GM12875 (cell line): Measurements from ENCODE around the gene FAM13C.

Source experiments
- H3K4me3 ChIP-seq: one replicate; pipeline ENCODE4 v1.5.1; 2011; ENCODE audit warnings: low read depth, low read length, control low read depth
- TF ChIP-seq, protein P1 (sequence below): IDR thresholded peaks from 2 replicates; pipeline ENCODE4 v1.5.1; 2011; ENCODE audit warnings: low read depth, mild to moderate bottlenecking, control low read depth, inconsistent platforms, low read length, moderate library complexity, borderline replicate concordance; ENCODE audit not compliant: insufficient read depth

FAM13C gene

DNA sequence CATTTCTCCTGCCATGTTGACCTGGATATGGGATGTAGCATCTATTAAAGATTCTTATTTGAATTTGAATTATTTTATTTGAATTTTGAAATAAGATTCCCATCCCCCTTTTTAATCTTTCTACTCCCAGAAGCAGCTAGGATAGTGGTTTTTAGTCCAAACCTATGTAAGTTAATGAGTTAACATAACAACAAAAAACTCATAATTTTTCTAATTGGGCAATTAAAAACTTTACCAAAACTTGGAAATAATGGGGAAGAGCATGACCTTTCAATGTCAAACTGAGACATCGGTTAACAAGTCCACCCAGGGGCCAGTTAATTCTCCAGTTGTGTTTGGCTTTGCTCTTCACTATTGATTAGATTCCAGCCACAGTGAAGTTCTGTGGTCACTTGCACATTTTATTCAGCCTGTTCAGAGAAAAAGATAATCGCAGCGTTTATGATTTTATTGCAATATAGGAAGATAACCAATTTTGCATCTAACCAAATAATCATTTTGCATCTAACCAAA lies 1.2 kb upstream of the FAM13C start:
- TF ChIP-seq, protein P1, sequence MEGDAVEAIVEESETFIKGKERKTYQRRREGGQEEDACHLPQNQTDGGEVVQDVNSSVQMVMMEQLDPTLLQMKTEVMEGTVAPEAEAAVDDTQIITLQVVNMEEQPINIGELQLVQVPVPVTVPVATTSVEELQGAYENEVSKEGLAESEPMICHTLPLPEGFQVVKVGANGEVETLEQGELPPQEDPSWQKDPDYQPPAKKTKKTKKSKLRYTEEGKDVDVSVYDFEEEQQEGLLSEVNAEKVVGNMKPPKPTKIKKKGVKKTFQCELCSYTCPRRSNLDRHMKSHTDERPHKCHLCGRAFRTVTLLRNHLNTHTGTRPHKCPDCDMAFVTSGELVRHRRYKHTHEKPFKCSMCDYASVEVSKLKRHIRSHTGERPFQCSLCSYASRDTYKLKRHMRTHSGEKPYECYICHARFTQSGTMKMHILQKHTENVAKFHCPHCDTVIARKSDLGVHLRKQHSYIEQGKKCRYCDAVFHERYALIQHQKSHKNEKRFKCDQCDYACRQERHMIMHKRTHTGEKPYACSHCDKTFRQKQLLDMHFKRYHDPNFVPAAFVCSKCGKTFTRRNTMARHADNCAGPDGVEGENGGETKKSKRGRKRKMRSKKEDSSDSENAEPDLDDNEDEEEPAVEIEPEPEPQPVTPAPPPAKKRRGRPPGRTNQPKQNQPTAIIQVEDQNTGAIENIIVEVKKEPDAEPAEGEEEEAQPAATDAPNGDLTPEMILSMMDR, result no peak
- no peak overlapping the region for H3K4me3 ChIP-seq

DNA sequence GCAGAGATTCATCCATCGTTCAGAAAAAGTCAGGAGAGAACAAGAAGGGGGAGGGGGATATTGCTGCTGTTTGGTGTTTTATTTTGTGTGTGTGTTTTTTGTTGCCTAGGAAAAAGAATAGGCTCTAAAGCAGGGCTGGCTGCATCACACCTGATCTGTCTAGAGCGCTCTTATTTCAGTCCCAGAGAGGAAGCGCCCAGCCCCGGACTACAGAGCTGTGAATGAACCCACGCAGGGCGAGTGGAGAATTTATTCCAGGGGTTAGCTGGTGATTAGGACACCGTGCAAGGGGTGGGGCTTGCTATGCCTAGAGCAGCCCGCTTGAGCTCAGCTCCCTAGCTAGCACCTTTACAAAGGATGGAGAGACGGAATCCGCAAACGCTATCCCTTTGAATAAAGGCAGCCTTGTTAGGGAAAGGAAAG lies 621 bp upstream of the FAM13C start:
- H3K4me3 ChIP-seq, result no peak overlapping the region
- TF ChIP-seq, protein P1, result no peak

DNA sequence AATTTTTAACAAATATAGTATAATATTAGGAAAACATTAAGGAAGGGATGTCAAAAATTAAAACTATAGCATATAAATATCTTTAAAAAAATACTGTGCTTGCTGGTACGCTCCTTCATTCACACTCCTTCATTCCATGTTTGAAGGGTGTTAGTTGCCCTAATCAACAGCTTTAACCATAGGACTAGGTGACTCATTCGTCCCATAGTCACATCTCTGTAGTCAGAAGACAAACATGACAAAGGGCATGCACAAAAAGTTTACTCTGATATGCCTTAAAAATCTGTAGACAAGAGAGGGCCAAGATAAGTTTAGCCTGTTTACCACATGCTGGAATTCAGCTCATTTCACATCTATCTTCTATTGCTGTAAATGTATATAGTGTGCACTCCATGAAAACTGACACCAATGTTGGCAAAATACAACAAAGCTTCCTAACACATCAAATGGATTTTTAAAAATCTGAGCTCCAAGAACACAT lies 646 bp downstream of the FAM13C start:
- H3K4me3 ChIP-seq, result no peak overlapping the region
- TF ChIP-seq, protein P1, result no peak

DNA sequence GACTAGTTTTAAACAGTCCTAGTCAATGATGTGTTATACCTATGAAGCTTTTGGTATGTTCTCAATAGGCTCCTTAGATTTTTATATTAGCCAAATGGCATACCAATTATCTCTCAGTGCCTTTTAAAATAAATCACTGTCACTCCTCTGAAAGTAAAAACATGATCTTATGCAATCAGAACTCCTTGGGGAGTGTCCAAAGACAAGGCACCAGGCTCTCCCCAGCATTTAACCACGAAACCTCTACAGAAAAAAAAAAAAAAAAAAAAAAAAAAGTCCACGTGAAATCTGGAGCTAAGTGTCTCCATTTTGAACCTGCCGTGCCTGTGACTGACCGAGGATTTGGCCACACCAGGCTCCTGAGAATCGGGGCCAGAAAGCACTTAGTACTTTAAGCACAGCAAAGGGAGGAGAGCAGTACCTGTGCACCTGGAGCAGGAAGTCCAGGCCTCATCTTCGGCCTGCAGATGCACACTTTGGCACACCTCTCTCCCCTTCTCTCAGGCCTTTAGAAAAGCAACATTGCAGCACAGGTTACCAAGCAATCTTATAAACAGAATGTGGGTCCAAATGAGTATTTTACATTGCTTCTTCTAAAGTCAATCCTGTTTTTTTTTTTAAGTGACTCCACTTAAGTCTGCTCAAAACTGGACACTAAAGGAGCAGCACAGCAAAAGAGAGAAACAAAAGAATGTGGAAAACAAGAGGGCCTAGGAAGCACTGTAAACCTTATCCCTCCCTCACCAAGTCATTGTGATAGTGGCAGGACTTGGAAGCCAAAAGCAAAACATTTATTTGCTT lies 1.5 kb downstream of the FAM13C start:
- TF ChIP-seq, protein P1, result no peak
- H3K4me3 ChIP-seq, result no peak overlapping the region

DNA sequence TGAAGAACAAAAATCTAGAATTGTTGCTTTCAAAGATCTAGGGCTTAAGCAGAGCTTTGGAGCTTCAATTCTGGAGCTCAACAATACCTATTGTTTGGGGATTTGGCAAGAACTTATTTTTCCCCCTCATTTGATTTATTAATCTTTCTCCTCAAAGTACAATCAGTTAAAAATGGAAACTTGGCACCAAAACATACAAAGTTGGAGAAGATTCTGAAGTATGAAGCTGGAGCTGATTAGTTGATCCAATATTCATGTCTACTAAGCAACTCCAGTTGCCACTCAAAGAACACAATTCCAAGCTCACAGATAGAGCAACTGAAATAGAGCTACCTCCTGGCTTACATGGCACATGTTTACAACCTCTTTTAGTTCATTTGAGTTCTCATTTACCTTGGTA lies 3.8 kb downstream of the FAM13C start:
- TF ChIP-seq, protein P1, result no peak
- no peak overlapping the region for H3K4me3 ChIP-seq

DNA sequence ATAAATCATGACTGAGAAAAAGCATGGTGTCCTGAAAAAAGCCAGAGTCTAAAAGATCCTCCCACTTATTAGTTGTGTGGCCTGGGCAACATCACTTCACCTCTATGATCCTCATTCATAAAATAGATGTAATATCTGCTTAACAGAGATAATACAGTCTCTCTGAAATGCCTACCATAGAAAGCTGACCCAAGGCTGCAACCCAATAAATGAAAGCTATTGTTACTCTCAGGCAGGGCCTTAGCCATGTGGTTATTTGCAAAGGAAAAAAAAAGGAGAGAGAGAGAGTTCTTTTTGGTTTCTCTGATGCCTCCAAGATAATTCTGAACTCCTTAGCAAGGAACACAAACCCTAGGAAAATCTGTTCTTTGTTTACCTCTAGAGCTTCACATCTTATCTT lies 7.9 kb downstream of the FAM13C start:
- TF ChIP-seq, protein P1, result no peak
- no peak overlapping the region for H3K4me3 ChIP-seq

DNA sequence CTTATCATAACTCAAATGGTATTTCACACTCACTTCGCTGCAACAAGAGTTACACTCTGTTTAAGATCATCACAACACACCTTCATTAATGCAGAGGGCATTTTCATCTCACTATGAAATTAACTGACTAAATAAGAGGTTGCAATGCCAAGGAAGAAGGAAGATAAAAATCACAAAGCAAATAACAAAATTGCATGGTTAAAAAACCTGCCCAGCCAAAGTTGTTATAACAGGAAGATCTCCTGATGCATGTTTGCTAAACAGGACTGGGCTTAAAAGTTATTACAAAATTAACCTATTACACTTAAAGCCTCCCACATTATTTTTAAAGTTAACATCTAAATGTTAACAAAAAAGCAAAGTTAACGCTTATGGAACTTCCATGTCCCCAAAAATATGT lies 11.8 kb downstream of the FAM13C start:
- TF ChIP-seq, protein P1, result no peak
- no peak overlapping the region for H3K4me3 ChIP-seq
